ENCODE measurements around the gene EXOSC3. TPM values are rescaled to one million over a fixed set of nuclear protein-coding genes. Genes with fewer than 3 reads are reported as not detected.

EXOSC3 gene
- total and polyA plus RNA-seq, 2 of the 8 experiments (the other 6 are each of a cell fraction or from before 2014, with no cell fraction given), result 46.7 to 73.4 TPM

- Histone ChIP-seq H3K79me2 (ENCODE audit: control insufficient read depth in 1 of 2, insufficient read depth in 2 of 2, low read length in 2 of 2) (no peaks in the 10 kb centered on the region), H2BK15ac (ENCODE audit: low read length) (no peak overlapping the region), H3K27ac (ENCODE audit: low read depth, low read length) (no peak overlapping the region), H3K9me3 (ENCODE audit: insufficient read depth in 2 of 2, low read depth in 1 of 2, low read length in 1 of 2) (no peaks in the 10 kb centered on the region), H3K23me2 (ENCODE audit: low read depth, low read length) (no peaks in the 10 kb centered on the region), H3K18ac (ENCODE audit: extremely low read depth, low read length) (no peak overlapping the region), H4K91ac (replicated peaks; ENCODE audit: insufficient read length, low read length) (no peak overlapping the region), H2BK5ac (ENCODE audit: low read depth, low read length) (no peak overlapping the region), H3K4ac (replicated peaks; ENCODE audit: insufficient read length, low read depth, low read length) (no peak overlapping the region), H3K4me1 (replicated peaks in 1 of 4; ENCODE audit: control insufficient read depth in 3 of 4, insufficient read depth in 4 of 4, low read length in 3 of 4) (no peaks in the 10 kb centered on the region), H4K20me1 (replicated peaks in 1 of 2; ENCODE audit: control insufficient read depth in 1 of 2, insufficient read depth in 2 of 2, low read length in 2 of 2) (no peaks in the 10 kb centered on the region), H3K27me3 (replicated peaks in 1 of 4; ENCODE audit: control insufficient read depth in 3 of 4, extremely low read depth in 1 of 4, insufficient read depth in 3 of 4, low read length in 3 of 4) (no peaks in the 10 kb centered on the region), H3K4me3 (ENCODE audit: extremely low read depth in 1 of 4, insufficient read depth in 2 of 4, low read depth in 3 of 4, low read length in 4 of 4) (no peak overlapping the region), H2BK12ac (ENCODE audit: low read depth, low read length) (no peak overlapping the region), H3K14ac (ENCODE audit: insufficient read length) (no peak overlapping the region), H3K36me3 (ENCODE audit: control insufficient read depth in 2 of 4, insufficient read depth in 4 of 4, low read length in 3 of 4) (no peaks in the 10 kb centered on the region), H2BK120ac (replicated peaks; ENCODE audit: low read depth, low read length) (no peak overlapping the region), H3K9ac (replicated peaks in 1 of 4; ENCODE audit: extremely low read depth in 1 of 4, low read depth in 3 of 4, low read length in 3 of 4) (no peak overlapping the region), H3K23ac (ENCODE audit: insufficient read length) (no peak overlapping the region), H3K4me2 (ENCODE audit: insufficient read depth in 1 of 2, low read depth in 2 of 2, low read length in 2 of 2) (no peak overlapping the region), H3K56ac (replicated peaks; ENCODE audit: insufficient read length, low read depth, low read length) (no peak overlapping the region), H2BK20ac (ENCODE audit: low read length) (no peak overlapping the region), H4K8ac (ENCODE audit: extremely low read depth, insufficient read depth, low read length) (no peak overlapping the region), H2AK5ac (ENCODE audit: low read depth, low read length) (no peak overlapping the region), H3K79me1 (ENCODE audit: low read depth, low read length) (no peaks in the 10 kb centered on the region), H2AFZ (ENCODE audit: low read length) (no peak overlapping the region), H4K5ac (ENCODE audit: insufficient read length, low read depth, low read length) (no peak overlapping the region)
- ChIA-PET CTCF (ENCODE audit: partially characterized antibody) (interaction anchor here (1.0 to 2.3 kb wide), 3 partner anchors 11 to 279 kb away, joined by 3 to 7 read pairs (median 4); no protein-coding TSS in a partner anchor), POLR2A (ENCODE audit: partially characterized antibody) (interaction anchor here (0.9 to 1.4 kb wide), 4 partner anchors 11 to 294 kb away, joined by 3 read pairs; partner anchors contain the start of gene TOMM5)
- no peak for DNase-seq (ENCODE audit: low read depth in 1 of 2, low spot score in 2 of 2)
- no peak for FAIRE-seq
- WGBS, 2 experiments (ENCODE audit: extremely low coverage in 1 of 2, insufficient coverage in 1 of 2, insufficient read length in 1 of 2, insufficient replicate concordance in 2 of 2, low coverage in 1 of 2, low lambda C conversion rate in 2 of 2, missing lambda C conversion rate in 1 of 2), result 93% methylated on average over 7 of the region's 7 CpGs; no CpG with 5 or more reads in 1 of the 2 experiments
Observed at GRCh38 chr9:37760416-37761161, 24.3 kb downstream of the EXOSC3 start.
